Chondrocyte (in vitro differentiated cells): ENCODE results near the gene PRR22. TPM values are rescaled to one million over a fixed set of nuclear protein-coding genes. Genes with fewer than 3 reads are reported as not detected.

Source experiments
- DNase-seq: peaks from one replicate; pipeline ENCODE4 v3.0.0; 2021; ENCODE audit warnings: mixed read lengths, low spot score
- H3K27ac Mint-ChIP-seq: one replicate; pipeline ENCODE4 v1.8.0; 2021; ENCODE audit warnings: mild to moderate bottlenecking, moderate library complexity, mixed read lengths; ENCODE audit not compliant: unreplicated experiment
- H3K27me3 Mint-ChIP-seq: 2 replicates; pipeline ENCODE4 v1.8.0; 2021; ENCODE audit warnings: low read depth, mixed read lengths
- H3K36me3 Mint-ChIP-seq: 2 replicates; pipeline ENCODE4 v1.8.0; 2021; ENCODE audit warnings: low read depth, mixed read lengths
- H3K4me1 Mint-ChIP-seq: 2 replicates; pipeline ENCODE4 v1.8.0; 2021; ENCODE audit warnings: low read depth, mild to moderate bottlenecking, mixed read lengths
- H3K4me3 Mint-ChIP-seq: one replicate; pipeline ENCODE4 v1.8.0; 2021; ENCODE audit warnings: mild to moderate bottlenecking, moderate library complexity, mixed read lengths; ENCODE audit not compliant: unreplicated experiment
- H3K9me3 Mint-ChIP-seq: 2 replicates; pipeline ENCODE4 v1.8.0; 2021; ENCODE audit warnings: low read depth, mixed read lengths
- total RNA-seq: library from RNA; stranded (reverse); gene quantifications from 3 replicates; pipeline ENCODE4 v1.2.1, GENCODE V29; 2021
- TF ChIP-seq, protein P1 (sequence below): fragments of 200-600 bp; sonication (generic); IDR thresholded peaks from 2 replicates; pipeline ENCODE4 v1.5.0; 2021; ENCODE audit warnings: antibody characterized with exemption, mild to moderate bottlenecking, moderate library complexity

PRR22 gene
- total RNA-seq, 1 donor from 2014 or later: 1.3 TPM

DNA sequence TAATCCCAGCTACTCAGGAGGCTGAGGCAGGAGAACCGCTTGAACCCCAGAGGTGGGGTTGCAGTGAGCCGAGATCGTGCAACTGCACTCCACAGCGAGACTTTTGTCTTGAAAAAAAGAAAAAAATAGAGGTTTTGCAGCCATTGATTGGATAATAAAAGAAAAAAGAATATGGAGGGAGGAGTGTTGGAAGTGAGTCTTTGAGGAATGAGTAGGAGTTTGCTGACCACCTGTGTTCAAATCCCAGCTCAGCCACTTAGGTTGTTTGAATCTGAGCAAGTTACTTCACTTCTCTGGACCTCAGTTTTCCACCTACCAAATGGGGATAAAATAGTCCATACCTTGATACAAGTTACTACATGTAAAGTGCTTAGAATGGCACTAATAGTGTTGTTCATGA, 26.6 kb upstream of the PRR22 start:
- no peak overlapping the region for H3K27ac Mint-ChIP-seq
- DNase-seq: no peak
- TF ChIP-seq, protein P1, sequence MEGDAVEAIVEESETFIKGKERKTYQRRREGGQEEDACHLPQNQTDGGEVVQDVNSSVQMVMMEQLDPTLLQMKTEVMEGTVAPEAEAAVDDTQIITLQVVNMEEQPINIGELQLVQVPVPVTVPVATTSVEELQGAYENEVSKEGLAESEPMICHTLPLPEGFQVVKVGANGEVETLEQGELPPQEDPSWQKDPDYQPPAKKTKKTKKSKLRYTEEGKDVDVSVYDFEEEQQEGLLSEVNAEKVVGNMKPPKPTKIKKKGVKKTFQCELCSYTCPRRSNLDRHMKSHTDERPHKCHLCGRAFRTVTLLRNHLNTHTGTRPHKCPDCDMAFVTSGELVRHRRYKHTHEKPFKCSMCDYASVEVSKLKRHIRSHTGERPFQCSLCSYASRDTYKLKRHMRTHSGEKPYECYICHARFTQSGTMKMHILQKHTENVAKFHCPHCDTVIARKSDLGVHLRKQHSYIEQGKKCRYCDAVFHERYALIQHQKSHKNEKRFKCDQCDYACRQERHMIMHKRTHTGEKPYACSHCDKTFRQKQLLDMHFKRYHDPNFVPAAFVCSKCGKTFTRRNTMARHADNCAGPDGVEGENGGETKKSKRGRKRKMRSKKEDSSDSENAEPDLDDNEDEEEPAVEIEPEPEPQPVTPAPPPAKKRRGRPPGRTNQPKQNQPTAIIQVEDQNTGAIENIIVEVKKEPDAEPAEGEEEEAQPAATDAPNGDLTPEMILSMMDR: no peak
- no peaks in the 10 kb centered on the region for H3K4me1 Mint-ChIP-seq
- no peaks in the 10 kb centered on the region for H3K36me3 Mint-ChIP-seq
- no peaks in the 10 kb centered on the region for H3K9me3 Mint-ChIP-seq
- peaks cover 2% of the 10 kb centered on the region for H3K27me3 Mint-ChIP-seq
- H3K4me3 Mint-ChIP-seq: no peak overlapping the region

DNA sequence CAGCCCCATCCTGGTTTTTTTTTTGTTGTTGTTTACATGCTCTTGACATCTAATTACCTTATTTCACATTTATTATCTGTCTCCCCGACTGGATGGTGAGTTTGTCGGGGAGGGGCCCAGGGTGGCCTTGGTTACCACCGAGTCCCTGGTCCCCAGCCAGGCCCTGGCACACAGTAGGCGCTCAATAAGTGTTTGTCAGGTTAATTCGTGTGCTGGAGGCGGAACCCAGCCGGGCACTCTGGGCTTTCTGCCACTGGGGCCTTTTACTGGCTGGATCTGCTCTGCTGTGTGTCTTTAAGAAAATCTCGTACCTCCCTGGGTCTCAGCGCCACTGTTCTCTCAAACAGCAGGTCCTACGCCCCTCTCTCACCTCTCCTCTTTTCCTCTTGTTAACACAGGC, 24.9 kb upstream of the PRR22 start:
- no peak overlapping the region for H3K4me3 Mint-ChIP-seq
- H3K27me3 Mint-ChIP-seq: peaks cover under 1% of the 10 kb centered on the region
- no peaks in the 10 kb centered on the region for H3K9me3 Mint-ChIP-seq
- H3K4me1 Mint-ChIP-seq: no peaks in the 10 kb centered on the region
- H3K27ac Mint-ChIP-seq: no peak overlapping the region
- DNase-seq: no peak
- no peaks in the 10 kb centered on the region for H3K36me3 Mint-ChIP-seq
- TF ChIP-seq, protein P1: no peak

DNA sequence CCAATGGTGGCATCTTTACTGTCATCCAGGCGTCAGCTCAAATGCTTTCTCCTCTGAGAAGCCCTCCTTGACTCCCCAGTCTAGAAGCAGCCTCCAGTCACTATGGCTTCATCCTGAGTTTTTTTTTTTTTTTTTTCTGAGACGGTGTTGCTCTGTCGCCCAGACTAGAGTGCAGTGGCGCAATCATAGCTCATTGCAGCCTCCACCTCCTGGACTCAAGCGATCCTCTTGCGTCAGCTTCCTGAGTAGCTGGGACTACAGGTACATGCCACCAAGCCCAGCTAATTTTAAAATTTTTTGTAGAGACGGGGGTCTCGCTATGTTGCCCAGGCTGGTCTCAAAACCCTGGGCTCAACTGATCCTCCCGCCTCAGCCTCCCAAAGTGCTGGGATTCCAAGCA, 24.5 kb upstream of the PRR22 start:
- no peak for DNase-seq
- Mint-ChIP-seq H3K36me3 (no peaks in the 10 kb centered on the region), H3K27me3 (peaks cover 5% of the 10 kb centered on the region), H3K9me3 (no peaks in the 10 kb centered on the region), H3K27ac (no peak overlapping the region), H3K4me1 (no peaks in the 10 kb centered on the region), H3K4me3 (no peak overlapping the region)
- TF ChIP-seq, protein P1: no peak

DNA sequence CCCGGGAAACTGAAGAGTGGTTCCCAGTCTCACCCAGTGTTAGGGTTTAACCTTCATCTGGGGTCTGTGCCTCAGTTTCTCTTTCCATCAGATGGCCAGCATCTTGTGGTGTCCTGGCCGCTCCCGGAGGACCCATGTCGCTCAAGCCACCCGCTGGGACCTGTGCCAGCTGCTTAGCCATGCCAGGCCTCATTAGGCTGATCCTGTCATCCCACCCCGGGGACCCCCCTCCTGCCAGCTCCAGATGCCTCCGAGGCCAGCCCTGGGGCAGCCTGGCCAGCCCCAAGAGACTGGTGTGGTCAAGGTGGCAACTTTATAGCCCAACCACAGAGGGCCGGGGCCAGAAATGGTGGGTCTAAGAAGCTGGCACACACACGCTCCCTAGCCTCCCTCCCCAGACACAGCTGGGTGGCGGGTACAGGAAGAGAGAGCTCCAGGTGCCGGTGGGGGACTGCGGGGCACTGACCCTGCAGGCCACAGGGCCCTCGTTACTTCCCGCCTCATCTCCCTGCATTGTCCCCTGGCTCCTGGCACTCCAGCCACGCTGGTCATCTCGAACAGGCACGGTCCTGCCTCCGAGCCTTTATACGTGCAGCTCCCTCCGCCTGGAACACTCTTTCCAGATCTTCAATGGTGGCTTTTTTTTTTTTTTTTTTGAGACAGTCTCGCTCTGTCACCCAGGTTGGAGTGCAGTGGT, 23.7 kb upstream of the PRR22 start:
- Mint-ChIP-seq H3K4me1 (peaks cover 5% of the 10 kb centered on the region), H3K36me3 (no peaks in the 10 kb centered on the region), H3K4me3 (no peak overlapping the region), H3K9me3 (no peaks in the 10 kb centered on the region), H3K27me3 (peaks cover 5% of the 10 kb centered on the region), H3K27ac (no peak overlapping the region)
- TF ChIP-seq, protein P1: no peak
- DNase-seq: no peak

DNA sequence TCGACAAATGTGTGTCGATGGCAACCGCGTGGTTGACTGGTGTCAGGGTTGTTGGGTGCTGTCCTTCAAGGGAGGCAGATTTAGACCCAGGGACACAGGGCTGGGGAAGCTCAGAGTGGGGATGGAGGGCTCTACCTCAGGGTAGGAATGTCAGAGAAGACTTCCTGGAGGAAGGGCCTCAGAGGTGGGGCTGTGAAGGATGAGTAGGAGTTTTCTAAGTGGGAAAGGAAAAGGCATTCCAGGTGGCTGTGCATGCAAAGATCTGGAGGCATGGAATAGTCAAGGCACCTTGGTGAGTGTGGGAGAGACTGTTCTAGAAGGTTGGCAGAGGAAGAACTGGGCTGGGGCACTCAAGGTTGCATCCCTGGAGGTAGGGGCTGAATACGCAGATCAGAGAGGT, 22.4 kb upstream of the PRR22 start:
- no peak for DNase-seq
- H3K4me1 Mint-ChIP-seq: peaks cover 7% of the 10 kb centered on the region
- no peaks in the 10 kb centered on the region for H3K9me3 Mint-ChIP-seq
- no peak overlapping the region for H3K4me3 Mint-ChIP-seq
- TF ChIP-seq, protein P1: no peak
- H3K36me3 Mint-ChIP-seq: no peaks in the 10 kb centered on the region
- H3K27me3 Mint-ChIP-seq: peaks cover 7% of the 10 kb centered on the region
- H3K27ac Mint-ChIP-seq: no peak overlapping the region
